Tibial nerve (tissue), 4 donors: Measurements from ENCODE around the gene RCAN2. TPM values are rescaled to one million over a fixed set of nuclear protein-coding genes. Genes with fewer than 3 reads are reported as not detected.
A peak's percentile ranks its signal among the peaks of the same experiment; 100 is the strongest.

Experiments
- DNase-seq, 2 donors: peaks; one replicate each; pipeline ENCODE4 v3.0.0-alpha.2; 2019; ENCODE audit warnings: low spot score in 2 of 2
- H3K27ac ChIP-seq, 4 donors: fragments of 200-600 bp; sonication (generic) in 3 of 4; one replicate each; pipeline ENCODE4 v1.5.1; 2017 to 2019; ENCODE audit warnings: mild to moderate bottlenecking in 1 of 4
- H3K27me3 ChIP-seq, 2 donors: fragments of 200-600 bp; sonication (generic) in 1 of 2; one replicate each; pipeline versions ENCODE4 v1.5.1 to v1.6.0; 2017 to 2019
- H3K36me3 ChIP-seq, 3 donors: fragments of 200-600 bp; sonication (generic); one replicate each; pipeline ENCODE4 v1.5.1; 2018 to 2019
- H3K4me1 ChIP-seq, 4 donors: fragments of 200-600 bp; sonication (generic) in 3 of 4; one replicate each; pipeline ENCODE4 v1.5.1; 2017 to 2019
- H3K4me3 ChIP-seq, 4 donors: fragments of 200-600 bp; sonication (generic) in 3 of 4; one replicate each; pipeline ENCODE4 v1.5.1; 2017 to 2019; ENCODE audit warnings: mild to moderate bottlenecking in 1 of 4, moderate library complexity in 1 of 4
- H3K9me3 ChIP-seq, 4 donors: fragments of 200-600 bp; sonication (generic) in 3 of 4; one replicate each; pipeline ENCODE4 v1.5.1; 2017 to 2019
- CTCF ChIP-seq, 5 experiments: fragments of 200-600 bp in 3 of 5; fragments of 450-650 bp in 2 of 5; sonication (generic) in 3 of 5; IDR thresholded peaks; one replicate each; pipeline ENCODE4 v1.5.1; 2016 to 2019; ENCODE audit warnings: antibody characterized with exemption in 5 of 5, mild to moderate bottlenecking in 3 of 5, moderate library complexity in 2 of 5
- EP300 ChIP-seq, 2 donors: sonication (generic); formaldehyde crosslinking; IDR thresholded peaks; one replicate each; pipeline ENCODE4 v1.6.1; 2017; ENCODE audit warnings: antibody characterized with exemption in 2 of 2, mild to moderate bottlenecking in 1 of 2
- POLR2A ChIP-seq, 2 donors: fragments of 450-650 bp; IDR thresholded peaks; one replicate each; pipeline ENCODE4 v1.6.1; 2017; ENCODE audit warnings: antibody characterized with exemption in 2 of 2, mild to moderate bottlenecking in 2 of 2, moderate library complexity in 2 of 2
- WGBS, 2 donors: methylation state at CpG; one replicate each; pipeline ENCODE4 v1.1.5; 2018; 5-methylcytosine and 5-hydroxymethylcytosine counted together
- total RNA-seq, 4 donors: library from RNA; depleted of rRNA; stranded (reverse); fragments of >200 nt; gene quantifications; one replicate each; pipeline ENCODE4 v1.1.0, GENCODE V29; 2016

RCAN2 gene
- total RNA-seq, 4 donors from 2014 or later, result 6.6 to 19.4 (median 15.0) TPM

GRCh38 chr6:46500382-46500781, 9.1 kb upstream of the RCAN2 start:
- Histone ChIP-seq H3K9me3 (no peaks in the 10 kb centered on the region), H3K27ac (peak overlapping the region in 1 of 4 donors; percentile 32), H3K27me3 (no peaks in the 10 kb centered on the region), H3K36me3 (no peaks in the 10 kb centered on the region), H3K4me1 (peaks cover 0 to 7% (median 0%) of the 10 kb centered on the region in 4 donors), H3K4me3 (no peak overlapping the region)
- no peak for TF ChIP-seq POLR2A (IDR thresholded peaks at IDR 0.05)
- TF ChIP-seq EP300 (IDR thresholded peaks at IDR 0.05), result no peak
- no peak for TF ChIP-seq CTCF (IDR thresholded peaks at IDR 0.05)
- DNase-seq, result no peak

GRCh38 chr6:46491628-46492547, 639 bp upstream of the RCAN2 start:
- 8 to 9% methylated on average over 23 to 30 of the region's 30 CpGs for WGBS, 2 donors
- H3K27ac ChIP-seq, result peak overlapping the region; percentile 34 to 80 (median 70)
- TF ChIP-seq POLR2A (IDR thresholded peaks at IDR 0.05), result no peak
- peak; percentile 35 to 77 (median 69) for TF ChIP-seq CTCF (IDR thresholded peaks at IDR 0.05)

DNA sequence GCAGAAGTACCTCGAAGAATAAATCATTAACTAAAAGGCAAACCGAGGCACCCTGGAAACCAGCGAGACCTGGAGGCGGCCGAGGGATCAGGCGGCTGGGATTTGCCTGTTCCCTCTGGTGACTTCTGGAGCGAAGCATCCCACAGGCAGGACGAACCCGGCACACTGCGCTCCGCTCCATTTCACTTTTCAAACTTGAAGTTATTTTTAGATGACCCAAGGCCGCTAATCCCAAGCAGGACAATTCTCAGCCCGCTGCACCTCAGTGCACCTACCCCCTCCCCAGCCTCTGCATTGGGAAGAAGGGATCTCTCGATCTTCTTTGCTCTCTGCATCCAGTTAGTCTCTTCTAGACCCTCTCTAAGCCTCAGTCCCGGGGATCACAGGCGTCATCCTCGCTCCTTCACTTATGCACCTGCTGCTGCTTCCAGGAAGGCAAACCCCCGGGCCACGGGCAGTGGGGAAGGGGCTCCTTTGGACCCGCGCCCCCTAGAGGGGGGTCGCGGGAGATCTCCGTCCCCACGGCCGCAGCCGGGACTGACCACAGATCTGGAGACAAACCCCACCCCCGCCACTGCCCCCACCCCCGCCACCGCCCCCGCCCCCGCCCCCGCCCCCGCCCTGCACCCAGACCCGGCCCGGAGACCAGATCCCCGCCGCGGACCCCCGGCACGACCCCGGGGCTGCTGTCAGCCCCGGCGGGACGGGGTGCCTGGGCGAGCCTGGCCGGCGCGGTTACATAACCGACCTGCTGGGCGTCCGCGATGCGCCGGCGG, 636 bp downstream of the RCAN2 start:
- H3K4me1 ChIP-seq, result peaks cover 0 to 21% (median 0%) of the 10 kb centered on the region in 4 donors
- no peak for DNase-seq
- TF ChIP-seq CTCF (IDR thresholded peaks at IDR 0.05), result peak in 1 of 5 experiments; percentile 27
- TF ChIP-seq EP300 (IDR thresholded peaks at IDR 0.05), result no peak
- no peak for TF ChIP-seq POLR2A (IDR thresholded peaks at IDR 0.05)

More at GRCh38 chr6:46491628-46492547, 639 bp upstream of the RCAN2 start:
- peak; percentile 22 to 23 for DNase-seq
- Histone ChIP-seq H3K27me3 (no peaks in the 10 kb centered on the region), H3K4me3 (peak overlapping the region; percentile 66 to 88 (median 72)), H3K36me3 (no peaks in the 10 kb centered on the region), H3K4me1 (peaks cover 0 to 21% (median 0%) of the 10 kb centered on the region in 4 donors), H3K9me3 (no peaks in the 10 kb centered on the region)

DNA sequence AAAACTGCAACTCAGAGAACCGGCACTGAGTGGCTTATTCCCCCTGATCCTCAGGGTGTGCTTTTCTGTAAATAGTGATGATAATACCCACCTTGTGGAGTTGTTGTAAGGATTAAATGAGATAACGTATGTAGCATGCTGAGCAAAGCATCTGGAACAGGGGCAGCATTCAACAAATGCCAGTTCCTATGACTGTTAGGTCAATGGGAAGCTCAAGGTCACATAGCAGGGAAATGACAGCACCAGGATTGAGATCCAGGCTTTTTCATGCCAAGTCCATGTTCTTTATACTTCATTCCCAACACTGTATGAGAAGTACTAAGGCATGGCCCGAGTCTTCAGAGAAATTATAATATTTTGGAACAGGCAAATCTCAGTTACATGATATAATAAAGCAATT, 5.1 kb downstream of the RCAN2 start:
- 34 to 42% methylated on average over 3 of the region's 3 CpGs for WGBS, 2 donors
- Histone ChIP-seq H3K4me3 (no peak overlapping the region), H3K4me1 (peaks cover 0 to 11% (median 0%) of the 10 kb centered on the region in 4 donors), H3K27ac (no peak overlapping the region), H3K9me3 (no peaks in the 10 kb centered on the region), H3K27me3 (no peaks in the 10 kb centered on the region), H3K36me3 (no peaks in the 10 kb centered on the region)
- TF ChIP-seq POLR2A (IDR thresholded peaks at IDR 0.05) (no peak), EP300 (IDR thresholded peaks at IDR 0.05) (no peak), CTCF (IDR thresholded peaks at IDR 0.05) (no peak)
- no peak for DNase-seq

More for the DNA sequence above, 636 bp downstream of the RCAN2 start:
- no peaks in the 10 kb centered on the region for H3K9me3 ChIP-seq
- H3K4me3 ChIP-seq, result peak overlapping the region; percentile 21 to 75 (median 67)
- 9 to 21% methylated on average over 16 to 47 of the region's 56 CpGs for WGBS, 2 donors
- no peaks in the 10 kb centered on the region for H3K27me3 ChIP-seq
- peak overlapping the region in 2 of 4 donors; percentile 70 to 80 for H3K27ac ChIP-seq
- no peaks in the 10 kb centered on the region for H3K36me3 ChIP-seq
